HG02759 (cell line): Measurements from ENCODE around the gene HMG20A.

ENCODE experiments used
- ATAC-seq: cut with Tn5 transposase; IDR thresholded peaks from one replicate; pipeline ENCODE4 v1.9.1; 2021; ENCODE audit warnings: mild to moderate bottlenecking, moderate library complexity; ENCODE audit not compliant: unreplicated experiment

The HMG20A gene

DNA sequence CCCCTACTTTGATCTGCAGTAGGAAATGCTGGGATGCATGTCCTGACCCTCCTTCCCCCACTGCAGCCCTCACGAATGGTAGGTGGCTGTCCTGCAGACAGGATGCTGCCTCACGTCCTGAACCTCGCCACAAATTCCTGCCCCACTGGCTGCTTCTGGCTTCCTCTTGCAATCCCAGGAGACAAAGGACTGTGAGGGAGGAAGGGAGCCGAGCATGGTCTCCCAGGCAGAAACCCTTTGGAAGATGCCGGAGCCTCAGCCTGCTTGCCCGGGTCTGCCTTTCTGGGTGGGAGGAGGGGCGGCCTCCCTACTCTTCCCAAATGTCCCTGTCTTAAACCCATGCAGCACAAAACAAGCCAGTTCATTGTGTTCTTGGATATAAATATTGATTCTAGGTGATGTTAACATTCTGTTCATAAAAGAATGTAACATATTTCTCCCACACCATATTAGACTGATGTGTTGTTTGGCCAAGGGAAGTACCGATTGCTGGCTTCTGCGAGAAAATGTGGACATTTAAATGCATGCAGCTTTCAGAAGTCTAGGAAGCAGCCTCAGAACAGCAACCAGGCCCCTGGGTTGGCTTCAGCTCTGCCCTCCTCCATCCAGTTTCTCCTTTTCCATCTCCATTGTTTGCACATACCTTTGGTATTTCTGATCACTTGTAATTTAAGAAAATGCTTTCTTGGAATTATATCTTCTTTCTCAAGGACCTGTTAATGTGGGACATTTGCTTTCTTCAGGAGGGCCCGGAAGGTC is 75.3 kb downstream of the HMG20A start:
- no peak for ATAC-seq

DNA sequence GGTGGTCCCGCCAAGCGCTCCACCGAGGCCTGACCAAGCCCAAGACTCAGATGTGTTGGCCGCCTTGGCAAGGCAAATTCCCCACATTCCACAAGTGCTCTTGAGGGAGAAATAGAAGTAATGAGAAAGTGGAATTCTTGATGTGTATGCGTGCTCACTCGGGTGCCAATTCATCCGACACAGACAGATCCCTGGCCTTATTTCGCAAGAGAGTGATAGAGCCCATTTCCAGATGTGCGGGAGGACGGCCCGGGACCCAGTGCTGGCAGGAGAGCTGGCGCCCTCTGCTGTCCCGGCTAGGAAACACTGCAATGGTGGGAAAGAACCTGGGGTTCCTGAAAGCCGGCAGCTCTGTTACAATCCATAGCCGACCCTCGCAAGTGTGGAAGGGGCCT is 76.0 kb downstream of the HMG20A start:
- ATAC-seq: no peak

DNA sequence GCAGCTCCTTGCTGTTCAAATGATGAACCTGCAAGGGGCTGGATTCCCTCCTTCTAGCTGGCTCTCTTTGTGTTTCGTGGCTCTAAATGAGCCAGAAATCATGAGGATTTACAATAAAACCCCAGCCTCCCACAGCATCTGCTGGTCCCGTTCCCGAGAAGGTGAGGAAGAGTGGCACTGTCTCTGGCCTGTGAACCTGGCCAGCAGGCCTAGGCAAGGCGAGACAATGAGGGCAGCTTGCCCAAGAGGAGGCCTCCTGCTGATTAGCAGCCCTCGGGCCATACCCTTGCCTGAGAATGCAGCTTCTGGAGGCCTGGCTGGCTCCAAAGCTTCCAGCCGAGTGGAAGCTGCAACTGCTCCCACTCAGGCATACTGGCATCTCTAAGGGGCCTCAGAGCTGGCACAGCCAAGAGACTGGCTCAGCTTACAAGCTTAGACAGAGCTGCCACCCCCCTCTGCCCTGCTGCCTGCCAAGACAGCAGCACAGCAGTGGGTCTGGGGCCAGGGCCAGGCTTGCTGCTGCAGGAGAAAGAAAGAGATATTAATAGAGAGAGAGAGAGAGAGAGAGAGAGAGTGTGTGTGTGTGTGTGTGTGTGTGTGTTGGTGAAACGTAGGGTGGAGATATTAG is 76.5 kb downstream of the HMG20A start:
- ATAC-seq: no peak

DNA sequence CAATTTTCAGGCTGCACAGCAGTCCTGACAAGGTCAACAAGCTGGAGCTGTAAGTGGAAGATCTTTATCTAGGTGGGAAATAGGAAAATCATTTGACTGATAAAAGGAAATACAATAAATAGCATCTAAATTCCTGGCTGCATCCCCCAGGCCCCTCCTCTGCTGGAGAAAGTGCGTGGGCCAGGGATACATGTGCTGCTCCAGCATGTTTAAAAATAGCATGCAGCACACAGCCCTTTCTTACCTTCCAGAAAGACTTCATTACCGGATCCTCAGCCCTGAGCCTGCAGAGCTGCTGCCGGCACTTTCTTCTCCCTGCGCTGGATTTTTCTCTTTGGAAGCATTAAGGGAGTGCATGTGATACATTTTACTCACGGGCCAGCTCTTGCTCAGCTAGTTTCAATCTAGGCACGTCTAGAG is 77.3 kb downstream of the HMG20A start:
- ATAC-seq: no peak

DNA sequence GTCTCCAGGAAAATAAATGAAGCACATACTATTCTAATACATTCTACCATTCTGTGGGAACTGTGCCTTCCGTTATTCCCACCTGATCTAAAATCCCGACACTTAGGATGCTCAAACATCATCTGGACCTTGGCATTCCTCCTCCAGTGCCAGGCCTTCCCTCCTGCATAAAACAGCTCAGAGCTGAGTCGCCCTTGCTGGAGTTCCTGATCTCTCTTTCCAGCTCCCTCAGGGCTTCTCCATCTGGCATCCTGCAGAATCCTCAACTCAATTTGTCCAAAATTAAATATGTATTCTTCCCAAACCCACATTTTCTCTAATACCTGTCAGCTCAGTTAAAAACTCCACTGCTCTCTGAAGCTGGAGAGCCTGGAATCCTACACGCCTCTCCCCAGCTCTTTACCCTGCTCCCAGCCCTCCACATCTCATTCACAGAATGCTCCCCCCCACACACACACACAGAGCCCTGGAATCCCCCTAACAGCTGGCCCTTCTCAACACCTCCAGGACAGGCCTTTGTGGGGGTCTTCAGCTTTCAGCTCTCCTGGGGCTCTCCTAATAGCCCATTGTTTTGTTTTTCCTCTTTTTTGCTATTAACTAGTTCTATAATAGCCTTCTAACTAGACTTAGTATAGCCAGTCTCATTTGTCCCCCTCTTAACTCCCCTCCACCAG is 78.5 kb downstream of the HMG20A start:
- no peak for ATAC-seq

DNA sequence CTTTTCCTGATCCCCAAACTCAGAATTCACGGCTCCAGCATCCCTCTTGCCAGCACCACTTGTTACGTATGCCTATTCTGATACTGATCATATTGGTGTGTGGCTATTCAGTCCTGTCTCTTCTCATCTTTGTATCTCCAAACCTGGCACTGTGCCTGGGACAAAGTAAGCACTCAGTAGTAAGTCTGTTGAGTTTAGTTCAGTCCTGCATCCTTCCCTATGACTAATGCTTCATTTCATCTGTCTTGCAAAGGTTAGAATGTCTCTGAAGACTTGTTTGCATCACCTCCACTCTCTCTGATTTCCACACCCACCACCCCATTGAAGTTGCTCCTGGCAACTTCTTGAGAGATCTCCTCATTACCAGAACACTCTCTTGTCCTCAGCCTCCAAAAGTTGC is 80.3 kb downstream of the HMG20A start:
- ATAC-seq: no peak

DNA sequence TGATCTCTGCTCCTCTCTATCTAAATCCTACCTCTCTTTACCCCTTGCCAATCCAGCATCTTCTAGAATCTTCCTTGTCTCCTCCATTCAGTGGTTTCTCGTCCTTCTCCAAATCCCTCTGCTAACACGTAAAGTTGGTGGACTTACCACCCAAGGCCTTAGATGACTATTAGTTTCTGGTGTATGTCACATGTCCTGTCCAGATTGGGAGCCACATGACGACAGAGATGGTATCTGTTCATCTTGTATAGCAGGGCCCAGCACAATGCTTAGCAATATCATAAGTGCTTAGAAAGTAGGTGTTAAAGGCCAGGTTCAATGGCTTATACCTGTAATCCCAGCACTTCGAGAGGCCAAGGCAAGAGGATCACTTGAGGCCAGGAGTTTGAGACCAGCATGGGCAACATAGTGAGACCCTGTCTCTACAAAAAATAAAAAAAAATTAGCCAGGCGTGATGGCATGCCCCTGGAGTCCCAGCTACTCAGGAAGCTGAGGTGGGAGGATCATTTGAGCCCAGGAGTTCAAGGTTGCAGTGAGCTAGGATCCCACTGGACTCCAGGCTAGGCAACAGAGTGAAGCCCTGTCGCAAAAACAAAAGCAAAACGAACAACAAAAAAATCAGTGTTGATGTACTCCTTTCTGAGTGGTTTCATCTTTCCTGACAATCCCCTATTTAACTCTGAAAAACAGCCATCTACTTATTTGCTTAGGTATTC is 81.8 kb downstream of the HMG20A start:
- no peak for ATAC-seq

DNA sequence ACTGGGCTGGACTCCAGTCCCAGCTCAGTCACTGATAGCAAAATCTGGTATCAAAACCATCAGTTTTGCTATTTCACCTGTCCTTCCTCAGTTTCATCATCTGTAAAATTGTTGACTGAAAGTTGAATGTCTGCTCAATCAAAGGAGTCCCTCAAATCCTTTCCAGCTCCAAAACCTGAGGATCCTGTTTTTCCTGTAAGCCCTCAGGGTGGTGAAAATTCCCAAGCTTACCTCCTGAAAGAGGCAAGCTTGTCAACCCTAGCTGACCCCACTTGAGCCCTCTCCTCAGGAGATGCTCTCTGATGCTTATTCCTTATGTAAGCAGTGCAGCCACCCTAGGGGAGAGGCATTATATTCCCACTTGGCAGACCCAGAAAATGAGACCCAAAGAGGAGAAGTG is 82.6 kb downstream of the HMG20A start:
- no peak for ATAC-seq

DNA sequence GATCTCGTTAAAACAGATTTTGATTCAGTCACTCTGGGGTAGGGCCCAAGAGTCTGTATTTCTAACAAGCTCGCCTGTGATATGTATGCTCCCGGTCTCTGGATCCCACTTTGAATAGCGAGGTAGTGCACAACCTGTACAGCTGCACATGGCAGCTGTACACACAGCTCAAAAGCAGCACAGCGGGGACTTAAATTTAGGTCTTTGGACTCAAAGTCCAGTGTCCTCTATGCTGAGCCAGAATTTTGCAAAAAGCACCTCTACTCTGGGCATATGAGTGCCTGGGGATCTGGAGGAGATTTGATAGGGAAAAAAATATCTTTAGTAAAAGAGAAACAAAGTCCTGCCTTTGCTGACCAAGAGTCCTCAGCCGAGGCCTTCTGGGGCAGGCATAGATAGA is 83.1 kb downstream of the HMG20A start:
- ATAC-seq: no peak

DNA sequence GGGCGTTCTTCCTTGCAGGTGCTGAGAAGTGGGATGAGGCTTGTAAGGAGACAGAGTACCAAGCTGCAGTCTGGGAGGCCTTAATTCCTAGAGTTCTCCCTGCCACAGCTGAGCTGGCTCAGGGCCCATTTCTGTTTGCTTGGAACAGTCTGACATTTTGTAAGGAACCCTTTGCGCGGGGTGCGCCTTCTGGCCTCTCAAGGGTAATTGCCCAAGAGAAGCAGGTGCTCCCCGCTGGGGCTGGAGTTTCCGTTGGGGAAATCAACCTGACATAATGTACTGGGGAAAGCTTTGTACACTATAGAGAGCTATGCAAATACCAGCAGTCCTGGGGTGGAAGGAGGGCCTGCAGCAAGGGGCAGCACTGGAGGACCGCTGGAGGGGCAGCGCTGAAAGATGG is 83.6 kb downstream of the HMG20A start:
- no peak for ATAC-seq

DNA sequence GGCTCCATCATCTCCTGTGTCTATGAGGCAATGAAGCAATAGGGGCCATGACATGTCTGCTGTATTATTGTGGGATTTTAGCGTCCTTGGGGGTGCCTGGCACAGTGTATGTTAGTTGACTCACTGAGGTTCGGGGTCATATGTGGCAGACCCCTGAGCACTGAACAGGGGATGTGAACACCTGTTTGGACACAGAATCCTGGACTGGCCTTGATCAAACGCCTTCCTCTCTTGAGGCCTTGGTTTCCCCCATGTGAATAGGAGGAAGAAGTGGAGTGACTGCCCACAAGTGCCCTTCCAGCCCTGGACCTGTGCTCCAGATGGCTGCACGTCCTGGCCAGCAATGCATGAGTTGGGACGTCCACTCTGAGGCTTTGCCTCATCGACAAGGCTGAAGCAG is 84.2 kb downstream of the HMG20A start:
- ATAC-seq: no peak

DNA sequence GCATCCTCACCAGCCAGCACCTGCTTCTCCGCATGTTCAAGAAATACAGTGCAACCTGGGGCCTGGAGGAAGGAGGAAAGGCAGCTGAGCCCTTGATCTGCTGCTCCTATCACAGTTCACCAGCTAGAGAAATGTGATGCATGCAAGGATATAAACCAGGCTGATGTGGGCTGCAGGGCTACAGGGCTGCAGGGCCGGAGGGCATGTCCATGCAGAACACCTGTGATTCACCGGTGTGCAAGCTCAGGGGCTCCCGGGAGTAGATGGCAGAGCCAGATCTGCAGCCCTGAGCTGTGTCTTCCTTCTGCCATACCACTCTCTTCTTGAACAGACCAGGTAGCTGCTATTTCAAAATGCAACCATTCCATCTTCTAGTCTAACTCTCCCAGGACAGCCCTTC is 84.9 kb downstream of the HMG20A start:
- ATAC-seq: no peak

DNA sequence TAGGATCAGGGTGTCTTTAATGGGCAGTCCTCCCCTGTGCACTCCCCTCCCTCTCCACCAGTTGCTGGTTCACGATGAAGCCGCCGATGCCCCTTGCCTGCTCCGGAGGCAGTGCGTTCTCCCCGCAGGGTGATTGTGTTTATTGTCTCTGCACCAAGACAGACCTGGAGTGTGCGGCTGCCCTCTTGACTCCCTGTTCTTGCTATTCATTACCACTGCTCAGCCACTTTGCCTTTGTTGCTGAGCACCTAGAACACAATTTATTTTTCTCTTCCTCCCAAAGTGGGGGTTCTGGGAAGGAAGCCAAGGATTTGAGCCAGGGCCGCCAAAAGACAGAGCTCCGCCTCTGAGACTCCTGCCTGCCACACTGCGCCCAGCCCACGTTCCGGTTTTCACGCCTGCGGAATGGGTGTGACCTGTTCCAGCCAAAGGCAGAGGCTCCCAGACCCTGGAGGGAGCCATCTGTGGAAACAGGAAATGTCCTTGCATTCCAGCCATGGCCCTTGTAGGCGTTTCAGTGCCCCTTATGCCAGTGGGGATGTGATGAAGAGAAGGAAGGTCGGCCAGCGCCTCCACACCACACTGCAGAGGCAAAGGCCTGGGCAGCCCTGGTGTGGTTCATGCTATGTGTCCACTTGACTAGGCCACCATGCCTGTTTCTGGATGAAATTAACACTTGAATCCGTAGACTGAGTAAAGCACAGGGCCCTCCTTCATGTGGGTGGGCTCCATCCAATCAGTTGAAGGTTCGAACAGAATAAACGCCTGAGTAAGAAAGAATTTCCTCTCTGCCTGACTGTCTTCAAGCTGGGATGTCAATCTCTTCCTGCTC is 85.8 kb downstream of the HMG20A start:
- no peak for ATAC-seq

DNA sequence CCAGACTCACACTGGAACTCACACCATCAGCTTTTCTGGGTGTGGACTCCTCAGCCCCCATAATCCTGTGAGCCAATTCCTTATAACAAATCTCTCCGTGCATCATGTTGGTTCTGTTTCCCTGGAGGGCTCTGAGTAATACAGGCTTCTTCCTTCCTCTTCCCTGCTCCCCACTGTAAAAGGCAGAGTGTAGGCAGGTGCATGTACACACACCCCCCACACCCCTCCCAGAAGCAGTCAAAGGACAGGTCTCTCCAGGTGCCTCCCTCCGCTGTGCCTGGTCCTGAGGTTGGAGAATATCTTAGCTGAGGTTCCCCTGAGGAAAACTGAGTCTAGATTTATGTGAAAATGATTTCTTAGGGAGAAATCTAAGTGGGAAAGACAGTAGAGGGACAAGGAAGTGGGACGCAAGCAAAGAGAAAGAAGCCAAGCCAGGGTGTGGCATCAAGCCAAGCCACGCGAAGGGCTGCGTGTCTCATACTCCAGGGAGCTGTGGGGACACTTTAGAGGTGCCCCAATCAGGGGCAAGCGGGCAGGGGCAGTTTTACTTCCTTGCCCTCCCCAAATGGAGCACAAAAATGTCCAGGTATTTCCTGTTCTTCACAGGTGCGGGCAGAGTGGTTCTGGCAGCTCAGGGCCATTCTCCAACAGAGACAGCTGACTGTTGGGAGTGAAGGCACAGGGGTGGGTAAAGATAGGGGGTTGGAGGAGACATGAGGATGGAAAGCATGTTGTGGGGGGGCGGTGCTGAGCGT is 86.6 kb downstream of the HMG20A start:
- ATAC-seq: no peak

DNA sequence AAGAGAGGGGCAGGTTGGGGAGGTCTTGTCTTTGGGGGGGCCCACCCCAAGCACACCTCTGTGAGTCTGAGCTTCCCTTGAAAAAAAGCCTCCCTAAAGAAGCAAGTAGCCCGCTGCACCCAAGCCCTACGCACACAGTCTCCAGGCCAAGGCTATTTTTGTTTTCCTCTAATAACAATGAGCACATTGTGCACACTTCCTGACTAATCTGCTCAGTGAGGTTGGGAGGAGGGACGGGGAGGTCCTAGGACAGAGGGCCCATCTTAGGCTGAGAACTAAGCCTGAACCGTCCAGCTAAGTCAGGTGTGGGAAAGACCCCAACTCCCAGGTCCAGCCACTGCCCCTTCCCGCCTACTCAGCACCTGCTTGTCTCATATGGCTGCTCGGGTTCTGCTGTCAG is 87.2 kb downstream of the HMG20A start:
- no peak for ATAC-seq

DNA sequence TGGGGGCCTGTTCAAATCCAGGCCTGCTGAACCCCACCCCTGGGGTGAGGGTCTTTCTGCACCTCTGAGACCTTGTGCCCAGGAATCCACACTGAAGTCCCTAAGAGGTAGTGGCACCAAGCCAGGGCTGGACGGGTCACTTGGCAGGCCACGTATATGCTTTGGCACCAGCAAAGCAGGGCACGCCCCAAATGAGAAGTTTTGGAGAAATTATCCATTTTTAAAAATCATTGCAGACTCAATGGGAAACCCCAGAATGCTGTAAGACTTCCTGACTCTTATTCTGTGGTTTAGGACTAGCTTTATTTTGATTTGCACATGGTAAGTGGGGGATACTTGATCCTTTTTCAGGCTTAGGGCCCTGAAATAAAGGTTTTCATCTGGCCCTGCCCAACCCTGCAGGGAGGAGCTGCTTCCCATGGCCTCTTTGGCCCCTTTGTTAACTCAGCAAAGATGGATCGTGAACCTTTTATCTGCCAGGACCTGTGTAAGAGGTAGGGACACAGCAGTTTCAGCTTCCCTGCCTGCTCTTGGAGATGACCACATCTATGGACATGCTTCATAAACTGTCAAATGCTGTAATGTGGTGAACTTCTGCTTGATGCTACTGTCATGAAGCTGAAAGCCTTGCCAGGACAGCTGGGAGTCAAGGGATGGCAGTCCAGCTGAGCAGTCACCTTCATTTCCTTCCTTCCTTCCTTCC is 88.0 kb downstream of the HMG20A start:
- ATAC-seq: no peak

DNA sequence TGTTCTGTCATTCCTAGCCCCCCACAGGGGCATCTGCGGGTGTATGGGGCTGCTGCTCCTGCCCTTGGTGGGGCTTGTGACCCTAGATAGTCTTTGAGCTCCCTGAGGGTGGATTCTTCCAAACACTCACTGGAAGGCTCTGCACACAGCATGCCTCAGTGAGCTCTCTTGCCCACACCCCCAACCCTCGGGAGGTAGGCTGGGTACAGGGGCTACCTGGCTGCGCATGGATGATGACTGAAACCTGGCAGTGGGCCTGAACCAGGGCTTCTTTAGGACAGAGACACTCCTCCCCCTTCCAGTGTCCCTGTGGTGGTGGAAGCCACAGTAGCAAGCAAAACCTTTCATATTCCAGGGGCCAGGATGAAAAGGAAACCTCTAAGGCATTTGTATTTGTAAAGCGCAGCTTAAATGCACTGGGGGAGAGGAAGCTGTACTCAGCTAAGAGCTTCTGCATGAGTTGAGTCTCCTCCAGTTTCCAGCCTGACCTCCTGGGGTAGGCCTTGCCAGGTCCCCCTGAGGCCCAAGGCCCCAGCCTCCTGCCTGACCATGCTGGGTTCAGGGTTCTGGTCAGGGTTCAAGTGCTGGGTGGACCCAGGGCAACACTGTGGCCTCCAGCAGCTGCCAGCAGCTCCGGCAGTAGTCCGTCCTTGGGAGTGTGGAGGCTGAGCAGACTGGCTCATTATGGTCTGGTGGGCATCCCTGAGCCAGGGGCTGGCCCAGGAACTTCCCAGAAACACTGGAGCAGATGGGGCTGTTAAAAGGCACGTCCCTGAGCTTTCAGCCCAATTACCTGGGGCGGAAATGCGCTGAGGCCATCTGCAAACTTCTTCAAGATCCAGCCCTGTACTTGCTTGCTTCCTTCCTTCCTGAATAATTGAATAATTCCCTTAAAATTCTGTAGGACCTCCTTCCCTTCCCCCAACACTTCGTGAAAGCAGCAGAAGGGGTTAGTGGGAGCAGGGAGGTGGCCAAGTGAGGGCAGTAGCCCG is 89.7 kb downstream of the HMG20A start:
- no peak for ATAC-seq

DNA sequence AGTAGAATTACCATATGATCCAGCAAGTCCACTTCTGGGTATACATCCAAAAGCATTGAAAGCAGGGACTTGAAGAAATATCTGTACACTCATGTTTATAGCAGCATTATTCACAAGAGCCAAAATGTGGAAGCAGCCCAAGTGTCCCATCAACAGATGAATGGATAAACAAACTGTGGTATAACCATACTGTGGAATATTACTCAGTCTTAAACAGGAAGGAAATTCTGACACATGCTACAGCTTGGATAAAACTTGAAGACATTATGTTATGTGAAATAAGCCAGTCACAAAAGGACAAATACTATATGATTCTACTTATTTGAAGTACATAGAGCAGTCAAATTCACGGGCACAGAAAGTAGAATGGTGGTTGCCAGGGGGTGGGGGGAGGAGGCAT is 91.2 kb downstream of the HMG20A start:
- ATAC-seq: no peak
